Measurements from ENCODE around the gene CRYBG1.

CRYBG1 gene

GRCh38 chr6:106419900-106420613 is 59.5 kb downstream of the CRYBG1 start:
- no peak for DNase-seq (ENCODE audit: low read depth in 2 of 2)

DNA sequence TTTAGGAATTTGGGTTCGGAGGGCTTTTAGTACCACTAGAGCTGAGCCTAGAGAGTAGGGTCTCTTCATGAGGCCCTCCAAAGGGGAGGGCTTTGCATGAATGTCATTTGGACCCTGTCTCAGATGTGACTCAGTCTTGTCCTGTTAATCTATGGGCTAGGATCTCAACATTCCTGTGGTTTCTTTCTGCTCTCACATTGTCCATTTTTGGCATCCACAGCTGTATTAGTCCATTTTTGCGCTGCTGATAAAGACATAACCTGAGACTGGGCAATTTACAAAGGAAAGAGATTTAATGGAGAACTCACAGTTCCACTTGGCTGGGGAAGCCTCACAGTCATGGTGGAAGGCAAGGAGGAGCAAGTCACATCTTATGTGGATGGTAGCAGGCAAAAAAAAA is 61.0 kb downstream of the CRYBG1 start:
- DNase-seq (ENCODE audit: low read depth in 2 of 2) = no peak

GRCh38 chr6:106422534-106422933 is 62.0 kb downstream of the CRYBG1 start:
- no peak for DNase-seq (ENCODE audit: low read depth in 2 of 2)

GRCh38 chr6:106425382-106425781 is 64.9 kb downstream of the CRYBG1 start:
- no peak for DNase-seq (ENCODE audit: low read depth in 2 of 2)

DNA sequence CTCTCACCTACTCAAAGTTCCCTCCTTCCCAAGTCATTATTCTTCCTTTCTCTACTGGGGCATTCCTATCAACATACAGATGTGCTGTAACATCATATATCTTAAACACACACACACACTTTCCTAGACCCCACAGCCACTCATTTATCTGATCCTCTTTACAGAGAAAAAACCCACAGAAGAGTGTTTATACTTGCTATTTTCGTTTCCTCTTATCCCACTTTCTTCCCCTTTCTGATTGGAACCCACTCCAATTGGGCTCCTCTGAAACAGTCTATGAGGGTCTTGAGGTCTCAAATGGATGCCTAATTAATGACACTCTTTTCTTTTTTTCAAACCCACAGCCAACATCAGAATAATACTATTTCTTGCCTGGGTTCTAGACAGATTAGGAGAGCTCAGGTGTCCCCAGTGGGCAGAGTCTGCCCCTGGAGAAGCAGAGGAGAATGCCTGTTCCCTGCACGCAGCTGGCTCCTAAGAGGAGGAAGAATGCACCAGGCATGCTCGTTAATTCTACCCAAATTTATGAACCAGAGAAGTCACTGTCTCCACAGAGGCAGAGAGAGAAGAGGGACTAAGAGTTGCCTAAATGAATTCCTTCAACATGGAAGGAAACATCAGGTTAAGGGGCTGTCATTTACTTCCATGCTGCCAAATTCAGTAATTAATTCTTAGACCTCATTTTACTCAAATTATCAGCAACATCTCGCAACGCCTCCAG is 65.9 kb downstream of the CRYBG1 start:
- DNase-seq (ENCODE audit: low read depth in 2 of 2) = no peak

DNA sequence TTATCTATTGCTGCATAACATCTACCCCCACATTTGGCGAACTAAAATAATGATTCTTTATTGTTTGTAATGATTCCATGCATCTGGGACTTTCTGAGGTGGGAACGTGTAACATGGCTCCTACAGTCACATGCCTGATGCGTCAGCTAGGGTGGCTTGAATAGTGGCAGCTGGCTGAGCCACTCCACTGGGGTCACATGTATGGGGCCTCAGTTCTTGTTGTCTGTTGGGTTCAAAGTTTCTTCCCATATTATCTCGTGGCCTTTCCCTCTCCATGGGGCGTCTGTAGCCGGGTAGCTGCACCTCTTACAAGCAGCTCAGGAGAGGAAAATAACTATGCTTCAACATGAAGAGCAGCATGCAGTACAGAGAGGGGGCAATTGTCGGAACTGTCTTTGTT is 69.9 kb downstream of the CRYBG1 start:
- DNase-seq (ENCODE audit: low read depth in 2 of 2) = no peak

DNA sequence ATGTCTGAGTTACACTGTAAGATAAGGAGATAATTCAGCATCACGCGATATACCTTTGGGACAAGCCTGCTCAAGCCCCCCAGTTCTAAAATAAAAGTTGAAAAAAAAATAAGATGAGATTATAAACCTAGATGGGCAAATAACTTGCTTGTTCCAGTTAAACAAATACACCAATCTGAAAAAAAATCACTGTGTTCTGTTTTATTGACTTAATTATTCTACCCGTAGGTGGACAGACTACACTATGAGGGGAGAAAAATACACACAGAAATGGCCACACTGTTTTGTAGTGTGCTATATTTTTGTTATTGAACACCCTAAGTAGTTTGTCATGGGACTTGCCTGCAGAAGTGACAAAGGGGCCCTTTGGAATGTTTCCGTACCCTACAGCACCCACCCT is 70.9 kb downstream of the CRYBG1 start:
- DNase-seq (ENCODE audit: low read depth in 2 of 2) = no peak

DNA sequence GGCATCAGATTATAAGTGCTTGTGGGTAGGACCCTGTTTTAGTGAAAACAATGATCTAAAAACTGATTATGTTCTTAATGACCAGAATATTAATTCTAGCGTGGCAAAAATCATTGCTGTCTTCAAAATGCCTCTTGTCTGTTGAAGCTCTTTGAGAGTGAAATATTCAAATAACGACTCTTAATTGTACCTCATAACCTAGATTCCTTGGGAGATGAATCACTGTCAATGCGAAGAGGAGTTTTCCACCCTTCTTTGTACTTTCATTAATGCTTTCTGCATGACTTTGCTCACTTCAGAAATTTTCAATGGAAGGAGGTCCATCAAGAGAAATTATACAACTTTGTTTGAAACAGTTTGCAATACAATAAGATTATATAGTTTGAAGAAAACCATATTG is 71.5 kb downstream of the CRYBG1 start:
- no peak for DNase-seq (ENCODE audit: low read depth in 2 of 2)

DNA sequence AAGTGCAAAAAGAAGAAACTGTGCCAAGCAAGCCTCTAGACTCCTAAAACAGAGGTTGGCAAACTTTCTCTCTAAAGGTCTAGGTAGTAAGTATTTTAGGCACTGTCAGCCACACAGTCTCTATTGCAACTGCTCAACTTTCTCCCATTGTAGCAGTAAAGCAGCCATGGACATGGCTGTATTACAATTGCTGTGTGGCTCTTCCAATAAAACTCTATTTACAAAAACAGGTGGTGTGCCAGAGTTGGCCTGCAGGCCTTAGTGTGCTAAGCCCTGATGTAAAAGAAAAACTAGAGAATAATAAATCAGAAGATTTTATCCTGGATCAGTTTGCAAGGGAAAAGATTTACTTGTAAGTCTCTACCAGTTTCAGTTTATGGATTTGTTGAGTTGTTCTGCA is 74.0 kb downstream of the CRYBG1 start:
- no peak for DNase-seq (ENCODE audit: low read depth in 2 of 2)

DNA sequence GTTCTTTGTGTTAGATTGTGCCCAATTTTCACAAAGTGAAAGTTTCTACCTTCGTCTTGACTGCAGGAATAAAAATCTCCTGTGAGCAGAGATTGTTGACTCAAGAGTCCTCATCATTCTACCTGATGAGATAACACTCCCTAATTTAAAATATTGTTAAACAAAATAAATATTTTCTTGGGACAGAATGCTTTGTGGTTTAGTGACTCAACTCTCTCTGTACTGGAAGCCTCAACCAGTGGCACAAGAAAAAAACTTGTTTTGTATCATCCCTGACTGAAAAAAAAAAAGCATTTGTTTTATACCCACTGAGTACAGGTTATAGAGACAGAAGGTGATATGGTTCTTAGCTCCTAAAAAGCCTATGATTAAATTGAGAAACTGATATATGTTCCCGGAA is 78.9 kb downstream of the CRYBG1 start:
- no peak for DNase-seq (ENCODE audit: low read depth in 2 of 2)

DNA sequence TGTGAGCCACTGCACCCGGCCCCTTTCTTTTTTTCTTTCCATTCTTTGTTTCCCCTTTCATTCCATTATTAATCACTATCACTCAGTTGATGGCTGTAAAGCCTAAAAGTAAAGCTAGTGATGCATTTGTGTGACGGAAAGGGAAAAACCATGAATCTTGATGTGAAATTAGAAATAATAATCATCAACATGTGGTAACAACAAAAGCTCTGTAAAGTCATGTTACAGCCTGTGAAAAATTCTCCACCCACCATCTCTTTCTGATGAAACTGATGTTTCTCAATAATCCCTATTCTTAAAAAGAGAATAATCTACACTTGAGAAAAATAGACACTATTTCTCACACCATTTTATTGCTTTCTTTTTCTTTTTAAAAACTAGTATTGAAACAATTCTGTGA is 80.0 kb downstream of the CRYBG1 start:
- no peak for DNase-seq (ENCODE audit: low read depth in 2 of 2)

DNA sequence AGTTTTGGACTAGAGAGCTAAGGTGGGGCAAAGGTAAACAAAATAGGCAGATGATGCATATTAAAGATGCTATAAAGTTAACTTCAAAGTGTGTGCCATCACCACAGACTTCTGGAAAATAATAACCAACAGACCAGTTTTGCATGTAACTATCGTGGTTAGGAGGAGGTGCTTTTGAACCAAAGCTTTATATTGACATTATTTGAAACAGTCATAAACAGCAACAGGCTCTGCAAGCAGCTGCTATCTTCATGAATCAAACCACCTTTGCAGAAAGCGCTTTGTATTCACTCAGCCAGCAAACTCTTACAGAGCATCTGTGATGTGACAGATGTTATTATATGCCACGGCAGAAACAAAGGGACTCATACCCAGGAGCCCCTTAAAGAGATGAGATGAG is 81.9 kb downstream of the CRYBG1 start:
- no peak for DNase-seq (ENCODE audit: low read depth in 2 of 2)

GRCh38 chr6:106444777-106445507 is 84.4 kb downstream of the CRYBG1 start:
- DNase-seq (ENCODE audit: low read depth in 2 of 2) = peak in 1 of 2 donors; percentile 15

DNA sequence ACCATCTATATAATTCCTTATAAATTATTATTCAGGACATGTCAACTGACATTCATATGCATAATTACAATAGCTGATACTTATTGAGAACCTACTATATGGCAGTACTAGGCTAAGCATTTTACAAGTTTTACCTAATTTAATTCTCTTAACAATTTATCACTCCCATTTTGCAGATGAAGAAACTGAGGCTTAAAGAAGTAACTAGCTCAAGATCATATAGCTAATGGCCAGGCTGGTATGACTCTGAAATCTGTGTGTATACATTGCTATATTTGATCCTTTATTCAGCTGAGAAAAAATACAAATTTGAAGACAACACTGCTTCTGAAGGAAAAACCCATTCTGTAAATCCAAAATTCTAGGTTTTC is 85.0 kb downstream of the CRYBG1 start:
- no peak for DNase-seq (ENCODE audit: low read depth in 2 of 2)

GRCh38 chr6:106446287-106446885 is 85.9 kb downstream of the CRYBG1 start:
- no peak for DNase-seq (ENCODE audit: low read depth in 2 of 2)

GRCh38 chr6:106446983-106447382 is 86.5 kb downstream of the CRYBG1 start:
- DNase-seq (ENCODE audit: low read depth in 2 of 2) = no peak

DNA sequence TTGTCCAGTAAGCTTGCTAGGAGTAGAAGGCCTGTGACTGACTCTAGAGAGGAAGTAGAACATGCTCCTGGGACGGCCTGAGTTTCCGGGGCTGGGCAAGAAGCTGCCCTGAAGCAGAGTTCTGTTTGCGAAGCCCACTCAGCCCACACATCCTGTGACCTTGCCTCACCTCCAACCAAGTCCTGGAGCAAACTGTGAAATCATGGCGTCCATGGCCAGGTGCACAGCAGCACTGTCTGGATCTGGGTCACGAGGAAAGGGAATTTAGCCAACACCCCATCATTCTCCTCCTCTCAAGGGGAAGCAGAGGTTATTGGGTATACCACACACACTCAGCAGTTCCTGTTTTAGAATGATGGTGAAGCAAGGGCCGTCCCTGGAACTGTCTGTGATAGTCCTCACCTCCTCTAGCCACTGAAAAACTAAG is 87.5 kb downstream of the CRYBG1 start:
- DNase-seq (ENCODE audit: low read depth in 2 of 2) = no peak

GRCh38 chr6:106450653-106451052 is 90.1 kb downstream of the CRYBG1 start:
- DNase-seq (ENCODE audit: low read depth in 2 of 2) = no peak

GRCh38 chr6:106451439-106451838 is 90.9 kb downstream of the CRYBG1 start:
- DNase-seq (ENCODE audit: low read depth in 2 of 2) = no peak

- DNase-seq (ENCODE audit: low read depth in 2 of 2) = no peak
Observed at GRCh38 chr6:106452628-106453027, 92.1 kb downstream of the CRYBG1 start.

DNA sequence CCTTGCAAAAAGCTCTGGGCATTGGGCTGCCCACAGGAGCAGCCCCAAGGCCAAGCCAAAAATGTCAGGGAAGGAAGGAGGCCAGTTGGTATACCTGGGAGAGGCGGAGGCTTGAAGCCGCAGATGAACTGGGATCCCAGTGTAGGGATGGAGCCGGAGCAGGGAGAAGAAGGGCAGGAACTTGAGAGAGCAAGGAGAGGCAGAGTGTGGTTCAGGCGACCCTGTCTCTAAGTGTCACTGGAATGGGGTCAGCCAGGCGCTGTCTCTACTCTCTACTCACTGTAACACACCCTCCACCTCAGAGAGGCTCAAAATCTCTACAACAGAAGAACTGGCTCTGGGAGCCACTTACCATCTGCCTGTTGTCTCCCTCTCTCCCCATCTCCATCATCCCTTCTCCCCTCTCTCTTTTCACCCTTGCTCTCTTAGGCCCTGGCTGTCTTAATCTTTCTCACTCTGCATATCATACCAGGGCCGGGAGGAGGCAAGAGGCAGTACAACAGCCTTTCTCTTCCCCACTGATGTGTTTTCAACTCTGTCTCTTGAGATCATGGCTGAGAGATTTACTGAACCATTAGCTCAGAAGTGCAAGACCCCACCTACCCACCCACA is 93.3 kb downstream of the CRYBG1 start:
- no peak for DNase-seq (ENCODE audit: low read depth in 2 of 2)

GRCh38 chr6:106456756-106457155 is 96.2 kb downstream of the CRYBG1 start:
- no peak for DNase-seq (ENCODE audit: low read depth in 2 of 2)
